Mesenteric fat pad (tissue), 1 donor: Measurements from ENCODE around the gene TGM1. TPM values are rescaled to one million over a fixed set of nuclear protein-coding genes. Genes with fewer than 3 reads are reported as not detected.
A peak's percentile ranks its signal among the peaks of the same experiment; 100 is the strongest.

Experiments used
- DNase-seq: peaks from one replicate; pipeline ENCODE4 v3.0.0-alpha.2; 2020; ENCODE audit warnings: low spot score
- total RNA-seq: library from RNA; stranded (reverse); fragmentation: NEBNext Ultra II Directional; extraction: Animal tissue kit (Norgen Biotek cat#: 25700); gene quantifications from one replicate; pipeline ENCODE4 v1.2.1, GENCODE V29; 2021
- donor health status: DM: yes; HTN: yes; CAD: no.

The TGM1 gene
- total RNA-seq, 1 donor from 2014 or later, result 0.77 TPM

GRCh38 chr14:24271134-24271833, 8.3 kb upstream of the TGM1 start, which contains the start of gene RABGGTA:
Gene RABGGTA (minus strand): TSS chr14:24271597. CDS start chr14:24271115, 482 bp downstream.
- DNase-seq, result peak; percentile 94

GRCh38 chr14:24270537-24271133, 7.7 kb upstream of the TGM1 start:
- no peak for DNase-seq

- DNase-seq, result no peak
These were observed 7.0 kb upstream of the TGM1 start for GRCh38 chr14:24269910-24270536.

- DNase-seq, result no peak
These were observed 6.4 kb upstream of the TGM1 start for GRCh38 chr14:24269368-24269767.

GRCh38 chr14:24268225-24268624, 5.2 kb upstream of the TGM1 start:
- DNase-seq, result no peak

GRCh38 chr14:24267516-24267915, 4.5 kb upstream of the TGM1 start:
- DNase-seq, result no peak

- DNase-seq, result no peak
These were observed 3.6 kb upstream of the TGM1 start for GRCh38 chr14:24266344-24267244.

- no peak for DNase-seq
These were observed 1.3 kb upstream of the TGM1 start for GRCh38 chr14:24264298-24264697.

- DNase-seq, result no peak
These were observed 871 bp upstream of the TGM1 start for GRCh38 chr14:24263848-24264247.

GRCh38 chr14:24261969-24262327, 1.0 kb downstream of the TGM1 start:
- DNase-seq, result no peak

- DNase-seq, result no peak
These were observed 1.6 kb downstream of the TGM1 start for GRCh38 chr14:24261256-24261968.

- no peak for DNase-seq
These were observed 2.2 kb downstream of the TGM1 start for GRCh38 chr14:24260780-24261157.

GRCh38 chr14:24260026-24260779, 2.8 kb downstream of the TGM1 start:
- no peak for DNase-seq

- no peak for DNase-seq
These were observed 3.5 kb downstream of the TGM1 start for GRCh38 chr14:24259282-24260025.

- no peak for DNase-seq
These were observed 4.3 kb downstream of the TGM1 start for GRCh38 chr14:24258548-24259265.

GRCh38 chr14:24258119-24258518, 4.9 kb downstream of the TGM1 start:
- no peak for DNase-seq

GRCh38 chr14:24256960-24257359, 6.0 kb downstream of the TGM1 start:
- no peak for DNase-seq

- no peak for DNase-seq
These were observed 6.9 kb downstream of the TGM1 start for GRCh38 chr14:24255931-24256711.
